ENCODE results near the gene PNMA8A. TPM values are rescaled to one million over a fixed set of nuclear protein-coding genes. Genes with fewer than 3 reads are reported as not detected.

The PNMA8A gene
- total and polyA plus RNA-seq, 2 of the 8 experiments (the other 6 are each of a cell fraction or from before 2014, with no cell fraction given) = 10.0 to 22.8 TPM

GRCh38 chr19:46493236-46494145 lies 22.1 kb upstream of the PNMA8A start:
- WGBS, 2 experiments (ENCODE audit: extremely low coverage in 1 of 2, insufficient coverage in 1 of 2, insufficient read length in 1 of 2, insufficient replicate concordance in 2 of 2, low coverage in 1 of 2, low lambda C conversion rate in 2 of 2, missing lambda C conversion rate in 1 of 2) = 28% methylated on average over 27 of the region's 92 CpGs; no CpG with 5 or more reads in 1 of the 2 experiments
- Histone ChIP-seq H4K20me1 (replicated peaks in 1 of 2; ENCODE audit: control insufficient read depth in 1 of 2, insufficient read depth in 2 of 2, low read length in 2 of 2) (peaks cover 0 to 5% of the 10 kb centered on the region in 2 experiments), H3K9me3 (ENCODE audit: insufficient read depth in 2 of 2, low read depth in 1 of 2, low read length in 1 of 2) (no peaks in the 10 kb centered on the region), H3K79me2 (ENCODE audit: control insufficient read depth in 1 of 2, insufficient read depth in 2 of 2, low read length in 2 of 2) (no peaks in the 10 kb centered on the region), H3K18ac (ENCODE audit: extremely low read depth, low read length) (peak overlapping the region; percentile 19; the same call in 1 of the 2 replicates), H2AK5ac (ENCODE audit: low read depth, low read length) (no peak overlapping the region), H3K4me2 (ENCODE audit: insufficient read depth in 1 of 2, low read depth in 2 of 2, low read length in 2 of 2) (peak overlapping the region; percentile 47 to 74), H2BK15ac (ENCODE audit: low read length) (no peak overlapping the region; the same call in 1 of the 2 replicates), H3K79me1 (ENCODE audit: low read depth, low read length) (no peaks in the 10 kb centered on the region), H3K36me3 (ENCODE audit: control insufficient read depth in 2 of 4, insufficient read depth in 4 of 4, low read length in 3 of 4) (no peaks in the 10 kb centered on the region), H2BK120ac (replicated peaks; ENCODE audit: low read depth, low read length) (no peak overlapping the region), H3K27me3 (replicated peaks in 1 of 4; ENCODE audit: control insufficient read depth in 3 of 4, extremely low read depth in 1 of 4, insufficient read depth in 3 of 4, low read length in 3 of 4) (peaks cover 33 to 72% (median 68%) of the 10 kb centered on the region in 4 experiments), H2AFZ (ENCODE audit: low read length) (no peak overlapping the region), H3K4me1 (replicated peaks in 1 of 4; ENCODE audit: control insufficient read depth in 3 of 4, insufficient read depth in 4 of 4, low read length in 3 of 4) (peaks cover 5 to 34% (median 25%) of the 10 kb centered on the region in 4 experiments), H3K27ac (ENCODE audit: low read depth, low read length) (no peak overlapping the region), H3K14ac (ENCODE audit: insufficient read length) (no peak overlapping the region), H3K23ac (ENCODE audit: insufficient read length) (no peak overlapping the region), H3K9ac (replicated peaks in 1 of 4; ENCODE audit: extremely low read depth in 1 of 4, low read depth in 3 of 4, low read length in 3 of 4) (no peak overlapping the region), H2BK5ac (ENCODE audit: low read depth, low read length) (no peak overlapping the region), H2BK20ac (ENCODE audit: low read length) (no peak overlapping the region), H4K5ac (ENCODE audit: insufficient read length, low read depth, low read length) (no peak overlapping the region), H3K56ac (replicated peaks; ENCODE audit: insufficient read length, low read depth, low read length) (no peak overlapping the region), H2BK12ac (ENCODE audit: low read depth, low read length) (peak overlapping the region; percentile 75; the same call in 1 of the 2 replicates), H3K4me3 (ENCODE audit: extremely low read depth in 1 of 4, insufficient read depth in 2 of 4, low read depth in 3 of 4, low read length in 4 of 4) (peak overlapping the region; percentile 27 to 61 (median 31)), H4K91ac (replicated peaks; ENCODE audit: insufficient read length, low read length) (peak overlapping the region; percentile 47), H3K4ac (replicated peaks; ENCODE audit: insufficient read length, low read depth, low read length) (no peak overlapping the region), H4K8ac (ENCODE audit: extremely low read depth, insufficient read depth, low read length) (peak overlapping the region; percentile 58), H3K23me2 (ENCODE audit: low read depth, low read length) (peaks cover 14% of the 10 kb centered on the region; the same call in 1 of the 2 replicates)
- CTCF ChIA-PET (ENCODE audit: partially characterized antibody) = interaction anchor here (0.6 to 6.7 kb wide), 7 partner anchors 9 to 97 kb away, joined by 4 to 254 read pairs (median 5); no protein-coding TSS in a partner anchor
- peak in 1 of 2 experiments; percentile 74 for DNase-seq (ENCODE audit: low read depth in 1 of 2, low spot score in 2 of 2)
- POLR2A ChIA-PET (ENCODE audit: partially characterized antibody) = interaction anchor here (0.6 kb wide), 1 partner anchor 563 kb away, joined by 3 read pairs; no protein-coding TSS in a partner anchor
- FAIRE-seq = no peak
- no peak for TF ChIP-seq ATF2 (IDR thresholded peaks at IDR 0.05; ENCODE audit: low read length)
- TF ChIP-seq ATF3 (IDR thresholded peaks at IDR 0.05; ENCODE audit: insufficient read depth, low read depth, low read length) = no peak
- TF ChIP-seq TAF1 (IDR thresholded peaks at IDR 0.05; ENCODE audit: low read depth, low read length) = no peak
- TF ChIP-seq TCF12 (IDR thresholded peaks at IDR 0.05; ENCODE audit: low read depth, low read length) = no peak
- TF ChIP-seq MAX (IDR thresholded peaks at IDR 0.05) = peak; percentile 14; the same call in 1 of the 2 replicates
- TF ChIP-seq RNF2 (IDR thresholded peaks at IDR 0.05; ENCODE audit: borderline replicate concordance, low read depth, low read length, missing control alignments, poor library complexity, severe bottlenecking) = no peak
- TF ChIP-seq KDM4A (IDR thresholded peaks at IDR 0.05; ENCODE audit: low read depth, low read length, severe bottlenecking) = peak; percentile 67

Measured in H1 (cell line).